ENCODE measurements around the gene CNTN5.

The CNTN5 gene

DNA sequence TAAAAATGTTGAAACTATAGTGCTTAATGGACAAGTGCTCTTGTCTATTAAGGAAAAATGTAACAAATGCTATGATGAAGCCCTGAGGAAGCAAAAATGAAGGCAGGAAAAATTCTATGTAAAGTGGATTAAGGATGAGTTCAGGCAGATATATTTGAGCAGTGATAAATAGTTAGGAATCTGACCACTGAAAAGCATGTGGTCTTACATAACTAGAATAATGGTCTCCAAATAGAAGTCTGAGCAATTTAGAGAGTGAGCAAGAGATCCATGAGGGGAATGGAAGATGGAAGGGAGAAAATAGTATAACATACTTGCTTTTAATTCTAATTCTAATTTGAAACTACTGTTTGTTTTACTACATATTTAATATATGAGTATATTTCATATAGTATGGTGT is 1155.7 kb downstream of the CNTN5 start:
- H3K36me3 ChIP-seq (ENCODE audit: control insufficient read depth, insufficient read depth, low read length), result no peaks in the 10 kb centered on the region
- no peak overlapping the region for H3K4me3 ChIP-seq (ENCODE audit: extremely low read depth, insufficient read depth, low read length, poor library complexity, severe bottlenecking)
- H3K27ac ChIP-seq (ENCODE audit: low read depth, low read length, severe bottlenecking), result no peak overlapping the region
- no peaks in the 10 kb centered on the region for H3K9me3 ChIP-seq (ENCODE audit: control insufficient read depth, low read length)
- no peaks in the 10 kb centered on the region for H3K4me1 ChIP-seq (ENCODE audit: control insufficient read depth, insufficient read depth, low read length, poor library complexity, severe bottlenecking)

DNA sequence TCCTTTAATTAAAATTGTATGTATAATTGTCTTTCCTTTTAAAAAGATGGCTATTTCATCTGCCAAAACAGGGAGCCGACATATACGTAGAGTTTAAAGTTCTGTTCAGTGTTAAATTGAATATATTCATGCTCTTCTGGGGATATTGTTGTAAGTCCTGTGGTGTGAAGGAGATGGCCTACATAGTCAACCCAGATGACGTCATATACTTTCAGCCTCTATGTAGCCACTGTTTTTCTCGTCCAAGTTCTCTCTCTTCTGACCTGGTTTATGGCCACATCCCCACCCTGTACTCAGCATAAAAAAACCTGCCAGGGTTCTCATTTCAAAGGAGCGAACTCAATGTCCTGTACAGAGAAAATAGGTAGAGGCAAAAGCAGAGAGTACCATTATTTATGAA is 1156.9 kb downstream of the CNTN5 start:
- no peaks in the 10 kb centered on the region for H3K9me3 ChIP-seq (ENCODE audit: control insufficient read depth, low read length)
- no peaks in the 10 kb centered on the region for H3K4me1 ChIP-seq (ENCODE audit: control insufficient read depth, insufficient read depth, low read length, poor library complexity, severe bottlenecking)
- WGBS, 2 experiments (ENCODE audit: insufficient coverage in 2 of 2), result 94 to 100% methylated on average over 2 to 4 of the region's 5 CpGs
- no peak overlapping the region for H3K27ac ChIP-seq (ENCODE audit: low read depth, low read length, severe bottlenecking)
- H3K4me3 ChIP-seq (ENCODE audit: extremely low read depth, insufficient read depth, low read length, poor library complexity, severe bottlenecking), result no peak overlapping the region
- H3K36me3 ChIP-seq (ENCODE audit: control insufficient read depth, insufficient read depth, low read length), result no peaks in the 10 kb centered on the region

DNA sequence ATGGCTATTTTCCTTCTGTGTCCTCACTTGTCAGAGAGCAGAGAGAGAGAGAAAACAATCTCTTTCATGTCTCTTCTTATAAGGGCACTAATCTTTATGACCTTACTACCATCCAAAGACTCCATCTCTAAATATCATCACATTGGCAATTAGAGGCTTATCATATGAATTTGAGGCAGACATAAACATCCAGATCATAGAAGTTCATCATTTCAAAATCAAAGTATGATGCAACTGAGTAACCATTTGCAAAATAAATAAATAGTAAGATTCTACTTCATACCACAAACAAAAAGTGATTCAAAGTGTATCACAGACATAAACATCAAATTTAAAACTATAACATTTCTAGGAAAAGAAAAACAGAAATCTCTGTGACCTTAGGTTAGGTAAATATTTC is 1161.6 kb downstream of the CNTN5 start:
- H3K4me1 ChIP-seq (ENCODE audit: control insufficient read depth, insufficient read depth, low read length, poor library complexity, severe bottlenecking), result no peaks in the 10 kb centered on the region
- H3K9me3 ChIP-seq (ENCODE audit: control insufficient read depth, low read length), result no peaks in the 10 kb centered on the region
- no peaks in the 10 kb centered on the region for H3K36me3 ChIP-seq (ENCODE audit: control insufficient read depth, insufficient read depth, low read length)
- no peak overlapping the region for H3K27ac ChIP-seq (ENCODE audit: low read depth, low read length, severe bottlenecking)
- no peak overlapping the region for H3K4me3 ChIP-seq (ENCODE audit: extremely low read depth, insufficient read depth, low read length, poor library complexity, severe bottlenecking)

DNA sequence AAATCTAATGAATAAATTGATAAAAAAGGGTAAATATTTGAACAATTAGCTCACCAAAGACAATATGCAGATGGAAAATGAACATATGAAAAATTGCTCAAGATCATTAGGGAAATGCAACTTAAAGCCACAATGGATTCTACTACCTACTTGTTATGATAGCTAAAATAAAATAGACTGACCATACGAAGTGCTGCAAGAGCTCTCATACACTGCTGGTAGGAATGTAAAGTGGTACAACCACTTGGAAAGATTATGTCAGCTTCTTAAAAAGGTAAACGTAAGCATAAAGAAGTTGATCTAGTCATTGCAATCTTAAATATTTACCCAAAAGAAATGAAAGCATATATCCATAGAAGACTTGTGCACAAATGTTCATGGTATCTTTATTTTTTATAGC is 1162.2 kb downstream of the CNTN5 start:
- no peaks in the 10 kb centered on the region for H3K9me3 ChIP-seq (ENCODE audit: control insufficient read depth, low read length)
- no CpG with 5 or more reads among the region's 2 CpGs for WGBS, 2 experiments (ENCODE audit: insufficient coverage in 2 of 2)
- H3K4me3 ChIP-seq (ENCODE audit: extremely low read depth, insufficient read depth, low read length, poor library complexity, severe bottlenecking), result no peak overlapping the region
- no peaks in the 10 kb centered on the region for H3K36me3 ChIP-seq (ENCODE audit: control insufficient read depth, insufficient read depth, low read length)
- no peaks in the 10 kb centered on the region for H3K4me1 ChIP-seq (ENCODE audit: control insufficient read depth, insufficient read depth, low read length, poor library complexity, severe bottlenecking)
- no peak overlapping the region for H3K27ac ChIP-seq (ENCODE audit: low read depth, low read length, severe bottlenecking)

DNA sequence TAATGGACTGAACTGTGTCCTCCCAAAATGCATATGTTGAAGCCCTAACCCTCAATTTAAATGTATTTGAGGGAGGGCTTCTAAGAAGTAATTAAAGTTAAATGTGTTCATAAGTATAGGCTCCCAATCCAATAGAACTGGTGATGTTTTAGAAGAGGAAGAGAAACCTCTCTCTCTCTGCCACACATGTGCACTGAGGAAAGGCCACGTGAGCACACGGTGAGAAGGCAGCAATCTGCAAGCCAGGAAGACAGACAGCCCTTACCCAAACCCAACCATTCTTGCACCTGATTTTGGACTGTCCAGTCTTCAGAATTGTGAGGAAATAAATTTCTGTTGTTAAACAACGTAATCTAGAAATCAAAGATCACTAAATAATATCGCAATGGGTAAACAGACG is 1164.8 kb downstream of the CNTN5 start:
- no peaks in the 10 kb centered on the region for H3K4me1 ChIP-seq (ENCODE audit: control insufficient read depth, insufficient read depth, low read length, poor library complexity, severe bottlenecking)
- WGBS, 2 experiments (ENCODE audit: insufficient coverage in 2 of 2), result 100% methylated on average over 2 to 3 of the region's 5 CpGs

DNA sequence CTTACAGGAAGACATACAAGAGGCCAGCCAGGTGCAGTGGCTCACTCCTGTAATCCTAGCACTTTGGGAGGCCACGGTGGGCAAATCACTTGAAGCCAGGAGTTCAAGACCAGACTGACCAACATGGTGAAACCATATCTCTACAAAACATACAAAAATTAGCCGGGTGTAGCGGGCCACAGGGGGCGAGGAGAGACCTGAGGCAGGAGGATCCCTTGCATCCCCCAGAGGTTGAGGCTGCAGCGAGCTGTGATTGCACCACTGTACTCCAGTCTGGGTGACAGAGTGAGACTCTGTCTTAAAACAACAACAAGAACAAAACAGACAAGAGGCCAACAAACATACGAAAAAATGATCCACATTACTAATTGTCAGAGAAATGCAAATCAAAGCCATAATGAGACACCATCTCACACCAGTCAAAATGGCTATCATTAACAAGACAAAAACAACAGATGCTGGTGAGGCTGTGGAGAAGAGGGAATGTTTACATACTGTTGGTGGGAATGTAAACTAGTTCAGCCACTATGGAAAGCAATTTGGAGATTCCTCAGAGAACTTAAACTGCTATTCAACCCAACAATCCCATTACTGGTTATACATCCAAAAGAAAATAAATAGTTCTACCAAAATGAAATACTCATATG is 1167.5 kb downstream of the CNTN5 start:
- H3K4me1 ChIP-seq (ENCODE audit: control insufficient read depth, insufficient read depth, low read length, poor library complexity, severe bottlenecking), result no peaks in the 10 kb centered on the region
- H3K4me3 ChIP-seq (ENCODE audit: extremely low read depth, insufficient read depth, low read length, poor library complexity, severe bottlenecking), result no peak overlapping the region
- H3K36me3 ChIP-seq (ENCODE audit: control insufficient read depth, insufficient read depth, low read length), result no peaks in the 10 kb centered on the region
- no peak overlapping the region for H3K27ac ChIP-seq (ENCODE audit: low read depth, low read length, severe bottlenecking)
- no peaks in the 10 kb centered on the region for H3K9me3 ChIP-seq (ENCODE audit: control insufficient read depth, low read length)
- WGBS, 2 experiments (ENCODE audit: insufficient coverage in 2 of 2), result 80 to 96% methylated on average over 2 to 5 of the region's 6 CpGs

More for the DNA sequence above, 1164.8 kb downstream of the CNTN5 start:
- Histone ChIP-seq H3K36me3 (ENCODE audit: control insufficient read depth, insufficient read depth, low read length) (no peaks in the 10 kb centered on the region), H3K9me3 (ENCODE audit: control insufficient read depth, low read length) (no peaks in the 10 kb centered on the region), H3K27ac (ENCODE audit: low read depth, low read length, severe bottlenecking) (no peak overlapping the region), H3K4me3 (ENCODE audit: extremely low read depth, insufficient read depth, low read length, poor library complexity, severe bottlenecking) (no peak overlapping the region)

DNA sequence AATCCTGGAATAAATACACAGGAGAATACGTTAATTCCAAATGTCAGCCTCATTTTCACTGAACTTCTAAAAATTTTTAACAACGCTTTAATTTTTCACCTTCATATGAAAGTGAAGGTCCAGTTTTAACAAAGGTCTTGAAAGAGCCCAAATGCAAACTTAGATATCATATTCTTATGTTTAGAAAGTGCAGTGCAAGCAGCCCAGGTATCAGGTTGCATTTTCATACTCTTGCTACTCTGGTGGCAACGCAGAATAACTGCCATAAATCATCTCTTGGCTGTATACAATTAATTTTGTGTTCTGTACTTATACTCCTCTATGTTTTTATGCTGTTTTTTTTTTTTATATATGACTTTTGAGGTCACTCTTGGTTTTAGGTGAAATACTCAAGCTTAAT is 1169.6 kb downstream of the CNTN5 start:
- H3K4me1 ChIP-seq (ENCODE audit: control insufficient read depth, insufficient read depth, low read length, poor library complexity, severe bottlenecking), result no peaks in the 10 kb centered on the region
- no peaks in the 10 kb centered on the region for H3K36me3 ChIP-seq (ENCODE audit: control insufficient read depth, insufficient read depth, low read length)
- H3K27ac ChIP-seq (ENCODE audit: low read depth, low read length, severe bottlenecking), result no peak overlapping the region
- WGBS, 2 experiments (ENCODE audit: insufficient coverage in 2 of 2), result no CpG with 5 or more reads among the region's 3 CpGs
- H3K4me3 ChIP-seq (ENCODE audit: extremely low read depth, insufficient read depth, low read length, poor library complexity, severe bottlenecking), result no peak overlapping the region
- no peaks in the 10 kb centered on the region for H3K9me3 ChIP-seq (ENCODE audit: control insufficient read depth, low read length)

DNA sequence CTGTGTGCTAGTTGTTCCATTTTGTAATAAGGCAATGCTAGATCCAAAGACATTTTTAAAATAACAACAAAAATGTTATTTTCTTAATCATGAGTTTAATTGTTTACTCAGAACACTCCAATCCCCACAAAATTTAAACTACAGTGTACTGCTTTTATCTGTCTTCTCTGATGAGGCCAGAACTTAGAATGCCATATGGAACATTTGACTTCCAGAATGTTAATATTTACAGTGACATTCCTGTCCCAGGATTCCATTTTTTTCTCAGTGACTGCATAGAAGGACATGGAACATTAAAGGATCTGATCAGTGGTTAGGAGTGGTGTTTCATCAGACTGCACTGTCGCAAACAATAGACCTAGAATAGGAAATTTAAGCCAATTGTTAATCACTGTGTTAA is 1171.4 kb downstream of the CNTN5 start:
- Histone ChIP-seq H3K27ac (ENCODE audit: low read depth, low read length, severe bottlenecking) (no peak overlapping the region), H3K4me1 (ENCODE audit: control insufficient read depth, insufficient read depth, low read length, poor library complexity, severe bottlenecking) (no peaks in the 10 kb centered on the region)
- WGBS, 2 experiments (ENCODE audit: insufficient coverage in 2 of 2), result no CpG with 5 or more reads among the region's 1 CpG

DNA sequence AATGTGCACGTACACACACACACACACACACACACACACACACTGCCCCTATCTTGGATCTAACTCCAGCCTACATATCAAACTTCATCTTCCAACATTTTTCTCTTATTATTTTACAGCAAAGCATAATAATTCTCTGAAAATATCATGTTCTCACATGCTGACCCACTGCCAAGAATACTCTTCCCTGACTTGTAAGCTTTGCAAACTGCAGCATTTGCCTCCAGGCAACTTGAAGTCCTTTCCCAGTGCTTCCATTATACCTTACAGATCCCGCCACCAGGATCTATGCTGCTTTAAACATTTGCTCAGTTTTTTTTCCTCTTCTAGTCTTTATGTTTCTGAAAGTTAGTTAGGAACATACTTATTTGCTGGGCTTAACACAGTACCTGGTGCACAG is 1183.0 kb downstream of the CNTN5 start:
- Histone ChIP-seq H3K36me3 (ENCODE audit: control insufficient read depth, insufficient read depth, low read length) (no peaks in the 10 kb centered on the region), H3K4me1 (ENCODE audit: control insufficient read depth, insufficient read depth, low read length, poor library complexity, severe bottlenecking) (no peaks in the 10 kb centered on the region), H3K4me3 (ENCODE audit: extremely low read depth, insufficient read depth, low read length, poor library complexity, severe bottlenecking) (no peak overlapping the region), H3K27ac (ENCODE audit: low read depth, low read length, severe bottlenecking) (no peak overlapping the region), H3K9me3 (ENCODE audit: control insufficient read depth, low read length) (no peaks in the 10 kb centered on the region)
- WGBS, 2 experiments (ENCODE audit: insufficient coverage in 2 of 2), result 86% methylated on average over 1 of the region's 2 CpGs; no CpG with 5 or more reads in 1 of the 2 experiments

More for the DNA sequence above, 1171.4 kb downstream of the CNTN5 start:
- H3K36me3 ChIP-seq (ENCODE audit: control insufficient read depth, insufficient read depth, low read length), result no peaks in the 10 kb centered on the region
- no peak overlapping the region for H3K4me3 ChIP-seq (ENCODE audit: extremely low read depth, insufficient read depth, low read length, poor library complexity, severe bottlenecking)
- no peaks in the 10 kb centered on the region for H3K9me3 ChIP-seq (ENCODE audit: control insufficient read depth, low read length)

DNA sequence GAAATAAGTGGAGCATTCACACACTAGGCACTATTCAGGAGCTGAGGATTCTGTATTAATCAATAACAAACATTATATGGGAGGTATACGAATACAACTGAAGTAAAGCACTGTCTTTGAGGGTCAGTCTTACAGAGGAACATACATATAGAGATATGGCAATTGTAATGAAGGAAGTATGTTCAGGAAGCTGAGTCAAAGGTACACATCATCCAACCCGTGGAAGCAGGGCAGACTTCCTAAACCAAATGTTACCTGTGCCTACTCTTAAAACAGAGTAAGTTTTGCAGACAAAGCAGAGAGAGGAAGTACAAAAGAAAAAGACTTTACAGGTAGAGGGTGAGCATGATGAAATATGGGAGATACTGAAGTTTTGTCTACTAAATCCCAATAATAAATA is 1185.2 kb downstream of the CNTN5 start:
- Histone ChIP-seq H3K4me1 (ENCODE audit: control insufficient read depth, insufficient read depth, low read length, poor library complexity, severe bottlenecking) (no peaks in the 10 kb centered on the region), H3K4me3 (ENCODE audit: extremely low read depth, insufficient read depth, low read length, poor library complexity, severe bottlenecking) (no peak overlapping the region), H3K36me3 (ENCODE audit: control insufficient read depth, insufficient read depth, low read length) (no peaks in the 10 kb centered on the region), H3K9me3 (ENCODE audit: control insufficient read depth, low read length) (no peaks in the 10 kb centered on the region), H3K27ac (ENCODE audit: low read depth, low read length, severe bottlenecking) (no peak overlapping the region)
- WGBS, 2 experiments (ENCODE audit: insufficient coverage in 2 of 2), result no CpG with 5 or more reads among the region's 2 CpGs

DNA sequence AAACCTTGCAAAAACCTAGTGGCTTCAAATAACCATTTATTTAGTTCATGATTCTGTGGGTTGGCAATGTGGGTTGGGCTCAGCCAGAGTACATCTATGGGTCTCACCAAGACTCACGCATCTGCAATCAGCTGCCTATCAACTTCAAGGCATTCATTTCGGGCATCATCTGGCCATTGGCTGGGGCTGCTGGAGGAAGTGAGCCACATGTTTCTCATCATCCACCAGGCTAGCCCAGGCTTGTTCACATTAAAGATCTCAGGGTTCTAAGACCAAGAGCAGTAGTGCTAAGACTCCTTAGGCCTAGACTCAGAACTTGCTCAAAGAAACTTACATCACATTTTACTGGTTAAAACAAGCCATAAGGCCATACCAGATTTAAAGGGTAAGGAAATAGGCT is 1187.5 kb downstream of the CNTN5 start:
- Histone ChIP-seq H3K27ac (ENCODE audit: low read depth, low read length, severe bottlenecking) (no peak overlapping the region), H3K9me3 (ENCODE audit: control insufficient read depth, low read length) (no peaks in the 10 kb centered on the region), H3K4me1 (ENCODE audit: control insufficient read depth, insufficient read depth, low read length, poor library complexity, severe bottlenecking) (no peaks in the 10 kb centered on the region), H3K4me3 (ENCODE audit: extremely low read depth, insufficient read depth, low read length, poor library complexity, severe bottlenecking) (no peak overlapping the region), H3K36me3 (ENCODE audit: control insufficient read depth, insufficient read depth, low read length) (no peaks in the 10 kb centered on the region)
- 80 to 100% methylated on average over 1 of the region's 2 CpGs for WGBS, 2 experiments (ENCODE audit: insufficient coverage in 2 of 2)

Data from mesodermal cell (in vitro differentiated cells).